ENCODE results near the gene PPP6R2. TPM values are rescaled to one million over a fixed set of nuclear protein-coding genes. Genes with fewer than 3 reads are reported as not detected.
A peak's percentile ranks its signal among the peaks of the same experiment; 100 is the strongest.

The PPP6R2 gene
- total RNA-seq, 6 experiments from 2014 or later: 38.3 to 80.3 (median 54.4) TPM

DNA sequence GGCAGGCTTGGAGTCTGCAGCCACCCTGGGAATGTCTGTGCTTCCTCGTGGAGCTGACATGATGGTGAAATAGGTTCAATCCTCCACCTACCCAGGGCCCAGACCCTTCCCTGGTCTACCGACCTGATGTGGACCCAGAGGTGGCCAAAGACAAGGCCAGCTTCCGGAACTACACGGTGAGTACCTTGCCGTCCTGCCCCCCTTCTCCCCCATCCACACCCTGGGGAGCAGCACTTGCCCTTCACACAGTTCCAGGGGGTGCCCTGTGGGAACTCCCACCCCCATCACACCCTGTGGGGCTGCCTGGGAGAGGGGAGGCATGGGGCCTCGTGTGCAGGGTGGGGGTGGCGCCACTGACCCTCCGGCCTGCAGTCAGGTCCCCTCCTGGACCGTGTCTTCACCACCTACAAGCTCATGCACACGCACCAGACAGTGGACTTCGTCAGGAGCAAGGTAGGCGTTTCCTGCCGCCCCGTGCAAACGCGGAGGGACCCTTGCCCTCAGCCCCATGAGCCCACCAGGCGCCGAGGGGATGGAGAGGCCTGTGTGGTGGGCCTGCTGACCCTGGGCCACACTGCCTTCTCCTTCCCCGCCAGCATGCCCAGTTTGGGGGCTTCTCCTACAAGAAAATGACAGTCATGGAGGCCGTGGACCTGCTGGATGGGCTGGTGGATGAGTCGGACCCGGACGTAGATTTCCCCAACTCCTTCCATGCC lies 144.3 kb downstream of the PPP6R2 start:
- TF ChIP-seq POLR2A (IDR thresholded peaks at IDR 0.05): no peak
- TF ChIP-seq, protein P1, sequence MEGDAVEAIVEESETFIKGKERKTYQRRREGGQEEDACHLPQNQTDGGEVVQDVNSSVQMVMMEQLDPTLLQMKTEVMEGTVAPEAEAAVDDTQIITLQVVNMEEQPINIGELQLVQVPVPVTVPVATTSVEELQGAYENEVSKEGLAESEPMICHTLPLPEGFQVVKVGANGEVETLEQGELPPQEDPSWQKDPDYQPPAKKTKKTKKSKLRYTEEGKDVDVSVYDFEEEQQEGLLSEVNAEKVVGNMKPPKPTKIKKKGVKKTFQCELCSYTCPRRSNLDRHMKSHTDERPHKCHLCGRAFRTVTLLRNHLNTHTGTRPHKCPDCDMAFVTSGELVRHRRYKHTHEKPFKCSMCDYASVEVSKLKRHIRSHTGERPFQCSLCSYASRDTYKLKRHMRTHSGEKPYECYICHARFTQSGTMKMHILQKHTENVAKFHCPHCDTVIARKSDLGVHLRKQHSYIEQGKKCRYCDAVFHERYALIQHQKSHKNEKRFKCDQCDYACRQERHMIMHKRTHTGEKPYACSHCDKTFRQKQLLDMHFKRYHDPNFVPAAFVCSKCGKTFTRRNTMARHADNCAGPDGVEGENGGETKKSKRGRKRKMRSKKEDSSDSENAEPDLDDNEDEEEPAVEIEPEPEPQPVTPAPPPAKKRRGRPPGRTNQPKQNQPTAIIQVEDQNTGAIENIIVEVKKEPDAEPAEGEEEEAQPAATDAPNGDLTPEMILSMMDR (IDR thresholded peaks at IDR 0.05): no peak
- no CpG with 5 or more reads among the region's 23 CpGs for WGBS (ENCODE audit: insufficient coverage, low coverage, low lambda C conversion rate, missing lambda C conversion rate)
- peak in 2 of 3 donors; percentile 18 to 39 for DNase-seq
- H3K27me3 ChIP-seq: no peaks in the 10 kb centered on the region
- no peak overlapping the region for H3K4me3 ChIP-seq
- ATAC-seq: no peak
- intact Hi-C loops (cut with DNase I): loop anchor here in 1 of 2 donors (10.0 kb wide), 1 partner anchor 243 kb away; the partner anchor contains the start of gene TUBGCP6
- no peaks in the 10 kb centered on the region for H3K36me3 ChIP-seq
- no peak overlapping the region for H3K27ac ChIP-seq
- no peaks in the 10 kb centered on the region for H3K9me3 ChIP-seq
- peaks cover 0 to 5% (median 1%) of the 10 kb centered on the region in 4 donors for H3K4me1 ChIP-seq

DNA sequence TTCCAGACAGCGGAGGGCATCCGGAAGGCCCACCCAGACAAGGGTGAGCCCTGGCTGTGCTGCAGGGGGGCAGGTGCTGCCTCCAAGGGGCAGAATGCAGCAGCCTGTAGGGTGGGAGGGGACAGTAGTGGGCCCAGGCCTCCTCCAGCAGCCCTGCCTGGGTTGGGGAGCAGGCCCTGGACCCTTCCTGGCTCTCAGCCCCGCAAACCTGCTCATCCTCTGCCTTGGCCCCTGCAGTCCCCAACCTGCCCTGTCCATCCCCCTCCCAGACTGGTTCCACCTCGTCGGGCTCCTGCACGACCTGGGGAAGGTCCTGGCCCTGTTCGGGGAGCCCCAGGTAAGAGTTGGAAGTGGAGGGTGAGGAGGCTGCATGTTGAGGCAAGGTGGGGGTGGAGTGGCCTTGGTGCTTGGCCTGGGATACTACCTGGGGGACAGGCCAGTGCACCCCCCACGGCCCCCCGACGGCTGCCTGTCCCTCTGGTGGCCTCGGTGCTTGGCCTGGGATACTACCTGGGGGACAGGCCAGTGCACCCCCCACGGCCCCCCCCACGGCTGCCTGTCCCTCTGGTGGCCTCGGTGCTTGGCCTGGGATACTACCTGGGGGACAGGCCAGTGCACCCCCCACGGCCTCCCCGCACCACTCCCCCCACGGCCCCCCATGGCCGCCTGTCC lies 145.0 kb downstream of the PPP6R2 start:
- no peak overlapping the region for H3K4me3 ChIP-seq
- no peaks in the 10 kb centered on the region for H3K27me3 ChIP-seq
- intact Hi-C loops (cut with DNase I): loop anchor here in 1 of 2 donors (10.0 kb wide), 1 partner anchor 243 kb away; the partner anchor contains the start of gene TUBGCP6
- peaks cover 0 to 5% (median 1%) of the 10 kb centered on the region in 4 donors for H3K4me1 ChIP-seq
- ATAC-seq: no peak
- H3K36me3 ChIP-seq: no peaks in the 10 kb centered on the region
- WGBS (ENCODE audit: insufficient coverage, low coverage, low lambda C conversion rate, missing lambda C conversion rate): no CpG with 5 or more reads among the region's 18 CpGs
- no peaks in the 10 kb centered on the region for H3K9me3 ChIP-seq
- H3K27ac ChIP-seq: no peak overlapping the region
- no peak for TF ChIP-seq POLR2A (IDR thresholded peaks at IDR 0.05)
- TF ChIP-seq, protein P1 (IDR thresholded peaks at IDR 0.05): no peak
- DNase-seq: peak in 2 of 3 donors; percentile 44 to 47

DNA sequence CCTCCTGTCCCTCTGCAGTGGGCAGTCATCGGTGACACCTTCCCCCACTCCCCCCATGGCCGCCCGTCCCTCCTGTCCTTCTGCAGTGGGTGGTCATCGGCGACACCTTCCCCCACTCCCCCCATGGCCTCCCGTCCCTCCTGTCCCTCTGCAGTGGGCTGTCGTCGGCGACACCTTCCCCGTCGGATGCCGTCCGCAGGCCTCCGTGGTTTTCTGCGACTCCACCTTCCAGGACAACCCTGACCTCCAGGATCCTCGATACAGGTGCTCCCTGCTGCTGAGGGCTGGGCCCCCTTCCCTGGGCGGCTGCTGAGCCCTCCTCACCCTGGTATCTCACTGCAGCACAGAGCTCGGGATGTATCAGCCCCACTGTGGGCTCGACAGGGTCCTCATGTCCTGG lies 145.8 kb downstream of the PPP6R2 start:
- Histone ChIP-seq H3K27me3 (no peaks in the 10 kb centered on the region), H3K4me1 (peaks cover 0 to 5% (median 1%) of the 10 kb centered on the region in 4 donors), H3K4me3 (no peak overlapping the region), H3K27ac (no peak overlapping the region), H3K36me3 (no peaks in the 10 kb centered on the region), H3K9me3 (no peaks in the 10 kb centered on the region)
- 70% methylated on average over 16 of the region's 19 CpGs for WGBS (ENCODE audit: insufficient coverage, low coverage, low lambda C conversion rate, missing lambda C conversion rate)
- intact Hi-C loops (cut with DNase I): loop anchor here in 1 of 2 donors (10.0 kb wide), 1 partner anchor 244 kb away; the partner anchor contains the start of gene TUBGCP6
- no peak for DNase-seq
- no peak for ATAC-seq
- TF ChIP-seq POLR2A (IDR thresholded peaks at IDR 0.05): no peak
- TF ChIP-seq, protein P1 (IDR thresholded peaks at IDR 0.05): no peak

DNA sequence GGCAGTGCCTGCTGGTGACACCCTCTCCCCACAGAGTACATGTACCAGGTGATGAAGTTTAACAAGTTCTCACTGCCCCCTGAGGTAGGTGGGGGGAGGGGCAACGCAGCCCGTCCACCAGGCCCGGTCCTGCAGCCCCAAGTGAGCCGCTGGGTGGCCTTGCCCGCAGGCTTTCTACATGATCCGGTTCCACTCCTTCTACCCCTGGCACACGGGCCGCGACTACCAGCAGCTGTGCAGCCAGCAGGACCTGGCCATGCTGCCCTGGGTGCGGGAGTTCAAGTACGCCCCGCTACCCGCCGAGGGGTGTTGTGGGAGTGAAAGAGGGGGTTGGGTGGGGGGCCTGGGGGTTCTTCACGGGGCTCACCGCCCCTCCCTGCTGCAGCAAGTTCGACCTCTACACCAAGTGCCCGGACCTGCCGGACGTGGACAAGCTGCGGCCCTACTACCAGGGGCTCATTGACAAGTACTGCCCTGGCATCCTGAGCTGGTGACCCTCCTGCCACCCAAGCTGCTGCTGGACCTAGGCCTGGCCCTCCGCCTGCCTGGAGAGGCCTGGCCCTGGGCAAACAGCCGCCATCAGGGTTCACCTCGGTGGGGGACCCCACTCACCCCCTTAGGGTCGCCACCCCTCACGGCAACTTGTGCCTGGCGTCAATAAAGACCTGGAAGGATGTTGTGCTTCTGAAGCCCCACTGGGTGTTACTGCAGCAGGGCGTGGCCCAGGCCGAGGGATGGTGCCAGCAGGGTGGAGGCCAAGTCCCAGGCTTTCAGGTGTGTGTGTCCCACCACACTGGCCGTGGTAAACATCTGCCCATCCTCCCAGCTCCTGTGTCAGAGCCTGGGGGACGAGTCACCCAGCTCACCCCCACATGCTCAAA lies 146.5 kb downstream of the PPP6R2 start:
- TF ChIP-seq POLR2A (IDR thresholded peaks at IDR 0.05): no peak
- TF ChIP-seq, protein P1 (IDR thresholded peaks at IDR 0.05): no peak
- no CpG with 5 or more reads among the region's 31 CpGs for WGBS (ENCODE audit: insufficient coverage, low coverage, low lambda C conversion rate, missing lambda C conversion rate)
- intact Hi-C loops (cut with DNase I): loop anchor here in 1 of 2 donors (10.0 kb wide), 1 partner anchor 245 kb away; the partner anchor contains the start of gene TUBGCP6
- no peak overlapping the region for H3K4me3 ChIP-seq
- H3K36me3 ChIP-seq: no peaks in the 10 kb centered on the region
- peaks cover 0 to 5% (median 1%) of the 10 kb centered on the region in 4 donors for H3K4me1 ChIP-seq
- H3K27me3 ChIP-seq: no peaks in the 10 kb centered on the region
- H3K27ac ChIP-seq: no peak overlapping the region
- no peaks in the 10 kb centered on the region for H3K9me3 ChIP-seq
- no peak for ATAC-seq
- no peak for DNase-seq
